GM23248 (cell line): ENCODE measurements around the gene DNAJC21. TPM values are rescaled to one million over a fixed set of nuclear protein-coding genes. Genes with fewer than 3 reads are reported as not detected.
A peak's percentile ranks its signal among the peaks of the same experiment; 100 is the strongest.

Experiments
- DNase-seq: peaks from one replicate; pipeline ENCODE4 v3.0.0-alpha.2; 2015
- H2AFZ ChIP-seq: fragments of 200-600 bp; sonication (generic); 2 replicates; pipeline ENCODE4 v1.6.1; 2016; ENCODE audit warnings: antibody characterized with exemption
- H3F3A ChIP-seq: fragments of 200-600 bp; sonication (generic); 2 replicates; pipeline ENCODE4 v1.6.1; 2016; ENCODE audit warnings: mild to moderate bottlenecking, antibody characterized with exemption, mixed run types; ENCODE audit not compliant: insufficient read depth
- H3K27ac ChIP-seq: fragments of 200-600 bp; sonication (generic); 2 replicates; pipeline ENCODE4 v1.5.1; 2016; ENCODE audit warnings: mild to moderate bottlenecking
- H3K27me3 ChIP-seq: fragments of 200-600 bp; sonication (generic); replicated peaks from 2 replicates; pipeline ENCODE4 v1.6.1; 2016; ENCODE audit warnings: mild to moderate bottlenecking; ENCODE audit not compliant: insufficient read depth
- H3K36me3 ChIP-seq: fragments of 200-600 bp; sonication (generic); 2 replicates; pipeline ENCODE4 v1.6.1; 2016; ENCODE audit warnings: low read depth, mild to moderate bottlenecking
- H3K4me1 ChIP-seq: fragments of 200-600 bp; sonication (generic); 2 replicates; pipeline ENCODE4 v1.6.1; 2016; ENCODE audit warnings: mild to moderate bottlenecking; ENCODE audit not compliant: insufficient read depth
- H3K4me2 ChIP-seq: fragments of 200-600 bp; sonication (generic); one replicate; pipeline ENCODE4 v1.6.1; 2016; ENCODE audit warnings: mild to moderate bottlenecking; ENCODE audit not compliant: unreplicated experiment
- H3K4me3 ChIP-seq: fragments of 200-600 bp; sonication (generic); 2 replicates; pipeline ENCODE4 v1.5.1; 2016; ENCODE audit warnings: mild to moderate bottlenecking
- H3K79me2 ChIP-seq: fragments of 200-600 bp; sonication (generic); 2 replicates; pipeline ENCODE4 v1.6.1; 2016; ENCODE audit warnings: mild to moderate bottlenecking; ENCODE audit not compliant: insufficient read depth
- H3K9ac ChIP-seq: fragments of 200-600 bp; sonication (generic); 2 replicates; pipeline ENCODE4 v1.6.1; 2016; ENCODE audit warnings: mild to moderate bottlenecking
- H3K9me2 ChIP-seq: fragments of 200-600 bp; sonication (generic); 2 replicates; pipeline ENCODE4 v1.6.1; 2016; ENCODE audit warnings: mixed run types, mild to moderate bottlenecking, moderate library complexity; ENCODE audit not compliant: insufficient read depth
- H3K9me3 ChIP-seq: fragments of 200-600 bp; sonication (generic); one replicate; pipeline ENCODE4 v1.6.1; 2017; ENCODE audit warnings: low read depth
- H4K20me1 ChIP-seq: fragments of 200-600 bp; sonication (generic); 2 replicates; pipeline ENCODE4 v1.6.0; 2016; ENCODE audit not compliant: insufficient read depth
- EZH2 ChIP-seq: fragments of 200-600 bp; sonication (generic); IDR thresholded peaks from 2 replicates; pipeline ENCODE4 v1.6.1; 2018; ENCODE audit warnings: antibody characterized with exemption, mild to moderate bottlenecking; ENCODE audit not compliant: insufficient read depth, poor library complexity, severe bottlenecking
- EZH2phosphoT487 ChIP-seq: fragments of 200-600 bp; sonication (generic); IDR thresholded peaks from 2 replicates; pipeline ENCODE4 v1.6.1; 2018; ENCODE audit warnings: antibody characterized with exemption, moderate library complexity, mild to moderate bottlenecking, low read depth; ENCODE audit not compliant: insufficient read depth
- WGBS, 2 experiments: methylation state at CpG; one replicate each; pipeline ENCODE4 v1.1.6; 2015 to 2017; ENCODE audit warnings: low lambda C conversion rate in 2 of 2, low coverage in 1 of 2; ENCODE audit errors: missing lambda C conversion rate in 2 of 2; 5-methylcytosine and 5-hydroxymethylcytosine counted together
- in situ Hi-C: fragments of 300-500 bp; cut with MboI; formaldehyde crosslinking; loops from 2 replicates; pipeline ENCODE4 v1.15.0; 2020
- polyA plus RNA-seq: library from polyadenylated mRNA; unstranded; fragments of >200 nt; fragmentation: Nextera tagmentation; extraction: Ambion mirVana; gene quantifications from 2 replicates; pipeline ENCODE4 v1.2.1, GENCODE V29; 2016
- total RNA-seq: library from RNA; depleted of rRNA; stranded (reverse); fragments of >200 nt; shearing (Covaris generic); gene quantifications from 2 replicates; pipeline ENCODE4 v1.2.3, GENCODE V29; 2014

The DNAJC21 gene
- total and polyA plus RNA-seq, 2 experiments from 2014 or later, result 15.5 to 30.4 TPM

GRCh38 chr5:34915139-34915855, 14.1 kb upstream of the DNAJC21 start, which contains the start of the genes BRIX1 and RAD1:
BRIX1 (plus strand) TSS chr5:34915711; CDS start chr5:34915739, 28 bp downstream.
RAD1 (minus strand) TSS chr5:34915504; CDS start chr5:34914892, 612 bp downstream.
- Histone ChIP-seq H3K9ac (peak within 1 kb of the TSS; percentile 90), H3K9me3 (no peaks in the 10 kb centered on the region), H3F3A (peaks cover 24% of the 10 kb centered on the region), H4K20me1 (no peaks in the 10 kb centered on the region), H3K4me2 (peak within 1 kb of the TSS; percentile 95), H3K36me3 (peaks cover 28% of the 10 kb centered on the region), H3K9me2 (no peaks in the 10 kb centered on the region), H3K27me3 (no peaks in the 10 kb centered on the region), H2AFZ (peak within 1 kb of the TSS; percentile 93), H3K79me2 (peaks cover 94% of the 10 kb centered on the region), H3K4me1 (peaks cover 39% of the 10 kb centered on the region), H3K4me3 (peak within 1 kb of the TSS; percentile 93), H3K27ac (peak within 1 kb of the TSS; percentile 63)
- in situ Hi-C loops, result no loop called here
- DNase-seq, result peak; percentile 99
- 1 to 2% methylated on average over 64 to 67 of the region's 67 CpGs for WGBS, 2 experiments
- TF ChIP-seq EZH2phosphoT487, result no peak
- TF ChIP-seq EZH2, result no peak

- H3K9ac ChIP-seq, result peak overlapping the region; percentile 90
- H3K36me3 ChIP-seq, result peaks cover 28% of the 10 kb centered on the region
- in situ Hi-C loops, result no loop called here
Measured at GRCh38 chr5:34915856-34916192, 13.5 kb upstream of the DNAJC21 start.

GRCh38 chr5:34916518-34916917, 12.8 kb upstream of the DNAJC21 start:
- H3K4me3 ChIP-seq, result peak overlapping the region; percentile 93
- in situ Hi-C loops, result no loop called here
- no peaks in the 10 kb centered on the region for H4K20me1 ChIP-seq
- peaks cover 36% of the 10 kb centered on the region for H3F3A ChIP-seq
- WGBS, 2 experiments, result 22 to 35% methylated on average over 6 of the region's 6 CpGs
- no peaks in the 10 kb centered on the region for H3K9me3 ChIP-seq
- peaks cover 94% of the 10 kb centered on the region for H3K79me2 ChIP-seq
- H3K27me3 ChIP-seq, result no peaks in the 10 kb centered on the region
- DNase-seq, result peak; percentile 13
- peak overlapping the region; percentile 90 for H3K9ac ChIP-seq
- peaks cover 28% of the 10 kb centered on the region for H3K36me3 ChIP-seq
- H3K4me2 ChIP-seq, result peak overlapping the region; percentile 95
- H3K9me2 ChIP-seq, result no peaks in the 10 kb centered on the region
- peaks cover 39% of the 10 kb centered on the region for H3K4me1 ChIP-seq
- TF ChIP-seq EZH2phosphoT487 (no peak), EZH2 (no peak)
- H2AFZ ChIP-seq, result peak overlapping the region; percentile 93
- H3K27ac ChIP-seq, result 0 out of 2 replicates have a peak overlapping the region, but pooled peaks have one; percentile 63

More at GRCh38 chr5:34915856-34916192, 13.5 kb upstream of the DNAJC21 start:
- peaks cover 39% of the 10 kb centered on the region for H3K4me1 ChIP-seq
- H3K27me3 ChIP-seq, result no peaks in the 10 kb centered on the region
- DNase-seq, result peak; percentile 50
- peak overlapping the region; percentile 93 for H2AFZ ChIP-seq
- H3K9me3 ChIP-seq, result no peaks in the 10 kb centered on the region
- peaks cover 29% of the 10 kb centered on the region for H3F3A ChIP-seq
- peaks cover 94% of the 10 kb centered on the region for H3K79me2 ChIP-seq
- H3K9me2 ChIP-seq, result no peaks in the 10 kb centered on the region
- peak overlapping the region; percentile 93 for H3K4me3 ChIP-seq
- no peaks in the 10 kb centered on the region for H4K20me1 ChIP-seq
- H3K4me2 ChIP-seq, result peak overlapping the region; percentile 95
- WGBS, 2 experiments, result 0 to 1% methylated on average over 20 of the region's 20 CpGs
- no peak for TF ChIP-seq EZH2
- peak overlapping the region; percentile 63 for H3K27ac ChIP-seq

GRCh38 chr5:34918025-34918424, 11.3 kb upstream of the DNAJC21 start:
- H3K4me1 ChIP-seq, result peaks cover 31% of the 10 kb centered on the region
- no peak overlapping the region for H2AFZ ChIP-seq
- no peak overlapping the region for H3K4me3 ChIP-seq
- no peak overlapping the region for H3K9ac ChIP-seq
- peaks cover 35% of the 10 kb centered on the region for H3K36me3 ChIP-seq
- H3K27me3 ChIP-seq, result no peaks in the 10 kb centered on the region
- no peaks in the 10 kb centered on the region for H3K9me2 ChIP-seq
- no peak overlapping the region for H3K27ac ChIP-seq
- no peaks in the 10 kb centered on the region for H4K20me1 ChIP-seq
- no peaks in the 10 kb centered on the region for H3K9me3 ChIP-seq
- DNase-seq, result no peak
- H3F3A ChIP-seq, result peaks cover 44% of the 10 kb centered on the region
- TF ChIP-seq EZH2 (no peak), EZH2phosphoT487 (no peak)
- 65 to 67% methylated on average over 4 of the region's 4 CpGs for WGBS, 2 experiments
- peaks cover 94% of the 10 kb centered on the region for H3K79me2 ChIP-seq
- in situ Hi-C loops, result no loop called here
- peak overlapping the region; percentile 95 for H3K4me2 ChIP-seq
